SU-DHL-6 (cell line): ENCODE measurements around the gene RHOT1.

ENCODE experiments used
- H2AFZ ChIP-seq: fragments of 200-600 bp; sonication (generic); 2 replicates; pipeline ENCODE4 v1.6.1; 2014; ENCODE audit warnings: low read depth, mild to moderate bottlenecking, moderate library complexity, mixed read lengths, antibody characterized with exemption, low read length; ENCODE audit not compliant: severe bottlenecking
- H3F3A ChIP-seq: fragments of 200-600 bp; shearing (Covaris generic); 2 replicates; pipeline ENCODE4 v1.6.0; 2016; ENCODE audit warnings: antibody characterized with exemption, mild to moderate bottlenecking; ENCODE audit not compliant: insufficient read depth
- H3K27ac ChIP-seq: fragments of 200-600 bp; sonication (generic); 2 replicates; pipeline ENCODE4 v1.5.1; 2016; ENCODE audit warnings: low read depth, mild to moderate bottlenecking, low read length, moderate library complexity, mixed read lengths
- H3K27me3 ChIP-seq: fragments of 200-600 bp; sonication (generic), shearing (Covaris generic); 2 replicates; pipeline ENCODE4 v1.6.0; 2014; ENCODE audit warnings: mild to moderate bottlenecking, low read length
- H3K36me3 ChIP-seq: fragments of 200-600 bp; sonication (generic); 2 replicates; pipeline ENCODE4 v1.6.1; 2014; ENCODE audit warnings: mild to moderate bottlenecking, low read length, mixed read lengths
- H3K4me2 ChIP-seq: fragments of 300-600, 200-600 bp; shearing (Covaris generic), sonication (generic); 2 replicates; pipeline ENCODE4 v1.6.0; 2014; ENCODE audit warnings: low read length, low read depth, mild to moderate bottlenecking; ENCODE audit not compliant: poor library complexity, severe bottlenecking
- H3K4me3 ChIP-seq: fragments of 200-600 bp; sonication (generic); 2 replicates; pipeline ENCODE4 v1.5.1; 2014; ENCODE audit warnings: antibody characterized with exemption, low read length, mild to moderate bottlenecking, mixed read lengths; ENCODE audit not compliant: insufficient read depth, poor library complexity, severe bottlenecking
- H3K79me2 ChIP-seq: fragments of 200-600 bp; sonication (generic); 2 replicates; pipeline ENCODE4 v1.6.1; 2014; ENCODE audit warnings: mild to moderate bottlenecking, low read length, moderate library complexity; ENCODE audit not compliant: insufficient read depth
- H3K9ac ChIP-seq: fragments of 200-600 bp; sonication (generic); 2 replicates; pipeline ENCODE4 v1.7.0; 2014; ENCODE audit warnings: mild to moderate bottlenecking, low read length
- H3K9me2 ChIP-seq: fragments of 200-600 bp; sonication (generic); replicated peaks from 2 replicates; pipeline ENCODE4 v1.6.1; 2014; ENCODE audit warnings: low read length; ENCODE audit not compliant: insufficient read depth
- H3K9me3 ChIP-seq: fragments of 200-600 bp; sonication (generic); 2 replicates; pipeline ENCODE4 v1.6.1; 2014; ENCODE audit warnings: low read length, mixed read lengths; ENCODE audit not compliant: insufficient read depth
- H4K20me1 ChIP-seq: fragments of 200-600 bp; sonication (generic); 2 replicates; pipeline ENCODE4 v1.6.1; 2014; ENCODE audit warnings: low read depth, mild to moderate bottlenecking, antibody characterized with exemption, low read length, moderate library complexity, mixed read lengths
- CTCF ChIP-seq: fragments of 200-600 bp; sonication (generic); IDR thresholded peaks from one replicate; pipeline ENCODE4 v1.5.1; 2017; ENCODE audit warnings: antibody characterized with exemption, mild to moderate bottlenecking, low read length, moderate library complexity; ENCODE audit not compliant: insufficient read depth, poor library complexity, severe bottlenecking
- EZH2phosphoT487 ChIP-seq: fragments of 200-600 bp; sonication (generic), shearing (Covaris generic); conservative IDR thresholded peaks from 2 replicates; pipeline ENCODE4 v1.6.1; 2018; ENCODE audit warnings: mild to moderate bottlenecking, antibody characterized with exemption, low read length, moderate library complexity, mixed read lengths

The RHOT1 gene

GRCh38 chr17:32124985-32125847 is 17.1 kb upstream of the RHOT1 start:
- Histone ChIP-seq H4K20me1 (no peaks in the 10 kb centered on the region), H3K4me2 (no peak overlapping the region), H3K4me3 (no peak overlapping the region), H3K79me2 (no peaks in the 10 kb centered on the region), H3K9me2 (no peaks in the 10 kb centered on the region), H3K9ac (no peak overlapping the region), H3F3A (no peaks in the 10 kb centered on the region), H2AFZ (no peak overlapping the region), H3K27me3 (no peaks in the 10 kb centered on the region), H3K36me3 (no peaks in the 10 kb centered on the region), H3K9me3 (no peaks in the 10 kb centered on the region), H3K27ac (no peak overlapping the region)
- TF ChIP-seq CTCF (no peak), EZH2phosphoT487 (no peak)

GRCh38 chr17:32125848-32126153 is 16.5 kb upstream of the RHOT1 start:
- no peak for TF ChIP-seq EZH2phosphoT487
- TF ChIP-seq CTCF = no peak
- Histone ChIP-seq H3K36me3 (no peaks in the 10 kb centered on the region), H3K27ac (no peak overlapping the region), H3K9me2 (no peaks in the 10 kb centered on the region), H3K9me3 (no peaks in the 10 kb centered on the region), H2AFZ (no peak overlapping the region), H3K4me3 (no peak overlapping the region), H3K79me2 (no peaks in the 10 kb centered on the region), H4K20me1 (no peaks in the 10 kb centered on the region), H3K9ac (no peak overlapping the region), H3F3A (no peaks in the 10 kb centered on the region), H3K27me3 (no peaks in the 10 kb centered on the region), H3K4me2 (no peak overlapping the region)

- no peaks in the 10 kb centered on the region for H4K20me1 ChIP-seq
- no peak overlapping the region for H3K4me3 ChIP-seq
- H3K9me2 ChIP-seq = no peaks in the 10 kb centered on the region
- H3K79me2 ChIP-seq = no peaks in the 10 kb centered on the region
- no peaks in the 10 kb centered on the region for H3K9me3 ChIP-seq
- H3K4me2 ChIP-seq = no peak overlapping the region
- H3K27me3 ChIP-seq = no peaks in the 10 kb centered on the region
- no peaks in the 10 kb centered on the region for H3K36me3 ChIP-seq
- H2AFZ ChIP-seq = no peak overlapping the region
- no peaks in the 10 kb centered on the region for H3F3A ChIP-seq
- TF ChIP-seq EZH2phosphoT487 (no peak), CTCF (no peak)
- H3K9ac ChIP-seq = no peak overlapping the region
- no peak overlapping the region for H3K27ac ChIP-seq
Observed at GRCh38 chr17:32126325-32126724, 16.0 kb upstream of the RHOT1 start.
